Keratinocyte (primary cell): ENCODE data around the gene ID1. TPM values are rescaled to one million over a fixed set of nuclear protein-coding genes. Genes with fewer than 3 reads are reported as not detected.

Experiments
- DNase-seq: peaks from one replicate; pipeline ENCODE4 v3.0.0-alpha.2; 2011; ENCODE audit warnings: low read depth, missing footprints, low spot score
- FAIRE-seq: peaks from 2 replicates; lab custom pipeline; 2011; peaks lifted over from hg19 to GRCh38; lab: Jason Lieb, UNC
- H2AFZ ChIP-seq: 2 replicates; pipeline ENCODE4 v1.6.0; 2012; ENCODE audit warnings: low read length, control low read depth, inconsistent platforms; ENCODE audit not compliant: control insufficient read depth
- H3K27ac ChIP-seq: 2 replicates; pipeline ENCODE4 v1.5.1; 2011; ENCODE audit warnings: low read length; ENCODE audit not compliant: control insufficient read depth, insufficient read depth
- H3K27me3 ChIP-seq: 3 replicates; pipeline ENCODE4 v1.6.0; 2011; ENCODE audit warnings: low read length; ENCODE audit not compliant: control insufficient read depth, insufficient read depth; ENCODE audit errors: extremely low read depth
- H3K36me3 ChIP-seq, 2 experiments: 2 replicates in 1 of 2; 3 replicates in 1 of 2; pipeline ENCODE4 v1.5.1; 2011; ENCODE audit warnings: low read length in 2 of 2, mild to moderate bottlenecking in 1 of 2; ENCODE audit not compliant: control insufficient read depth in 2 of 2, insufficient read depth in 2 of 2; ENCODE audit errors: extremely low read depth in 1 of 2
- H3K4me1 ChIP-seq: 3 replicates; pipeline ENCODE4 v1.5.1; 2011; ENCODE audit warnings: low read length; ENCODE audit not compliant: control insufficient read depth, insufficient read depth; ENCODE audit errors: extremely low read depth
- H3K4me2 ChIP-seq: 3 replicates; pipeline ENCODE4 v1.6.0; 2011; ENCODE audit warnings: low read depth, low read length; ENCODE audit not compliant: control insufficient read depth, insufficient read depth; ENCODE audit errors: extremely low read depth
- H3K4me3 ChIP-seq, 3 experiments: fragments of 200-600 bp in 1 of 3; sonication (generic) in 1 of 3; 2 replicates in 2 of 3; 3 replicates in 1 of 3; pipeline ENCODE4 v1.5.1; 2011 to 2016; ENCODE audit warnings: low read length in 3 of 3, mild to moderate bottlenecking in 3 of 3, control low read depth in 2 of 3, inconsistent platforms in 1 of 3, low read depth in 1 of 3, mixed read lengths in 1 of 3, mixed run types in 1 of 3, moderate library complexity in 1 of 3; ENCODE audit not compliant: control insufficient read depth in 2 of 3, insufficient read depth in 2 of 3; ENCODE audit errors: extremely low read depth in 1 of 3
- H3K79me2 ChIP-seq: 2 replicates; pipeline ENCODE4 v1.6.0; 2012; ENCODE audit warnings: low read length; ENCODE audit not compliant: control insufficient read depth, insufficient read depth
- H3K9ac ChIP-seq: 3 replicates; pipeline ENCODE4 v1.6.0; 2011; ENCODE audit warnings: low read length; ENCODE audit not compliant: control insufficient read depth, insufficient read depth; ENCODE audit errors: extremely low read depth
- H3K9me1 ChIP-seq: 3 replicates; pipeline ENCODE4 v1.6.0; 2011; ENCODE audit warnings: low read length; ENCODE audit not compliant: control insufficient read depth, insufficient read depth; ENCODE audit errors: extremely low read depth
- H3K9me3 ChIP-seq: 2 replicates; pipeline ENCODE4 v1.5.1; 2012; ENCODE audit warnings: low read depth, low read length; ENCODE audit not compliant: control insufficient read depth
- H4K20me1 ChIP-seq: 3 replicates; pipeline ENCODE4 v1.6.0; 2011; ENCODE audit warnings: low read length; ENCODE audit not compliant: control insufficient read depth, insufficient read depth; ENCODE audit errors: extremely low read depth
- EZH2 ChIP-seq: IDR thresholded peaks from one replicate; pipeline ENCODE4 v1.6.1; 2012; ENCODE audit warnings: inconsistent platforms, mild to moderate bottlenecking, low read length, moderate library complexity
- dilution Hi-C: fragments of 300-500 bp; cut with MboI; formaldehyde crosslinking; loops from one replicate; pipeline ENCODE4 v1.7.0; 2020; ENCODE audit warnings: low sequenced_read_pairs; ENCODE audit not compliant: extremely low pct_ligation_motif_present
- polyA plus RNA-seq, 5 experiments: library from polyadenylated mRNA; depleted of rRNA in 3 of 5; stranded (reverse) in 3 of 5; stranded (forward) in 1 of 5; unstranded in 1 of 5; fragments of >200 nt; gene quantifications; 1 replicate in 1 of 5; 2 replicates in 3 of 5; 3 replicates in 1 of 5; pipeline versions ENCODE4 v1.2.1 to v1.2.3, GENCODE V29; 2011 to 2012; ENCODE audit warnings: missing spikeins in 2 of 5, low read depth in 1 of 5, low replicate concordance in 1 of 5
- TF ChIP-seq, protein P1 (sequence below), 3 experiments: IDR thresholded peaks in 1 of 3; conservative IDR thresholded peaks in 1 of 3; optimal IDR thresholded peaks in 1 of 3; 2 replicates in 2 of 3; 3 replicates in 1 of 3; pipeline versions ENCODE3 to v1.5.1; 2011; ENCODE audit warnings: low read length in 3 of 3, mild to moderate bottlenecking in 3 of 3, moderate library complexity in 2 of 3, control low read depth in 1 of 3, inconsistent platforms in 1 of 3; ENCODE audit not compliant: insufficient read depth in 2 of 3; ENCODE audit errors: extremely low read depth in 1 of 3

ID1 gene
- polyA plus RNA-seq, 1 donor (not counting 4 experiments of a cell fraction or from before 2014, with no cell fraction given): 24.4 TPM

DNA sequence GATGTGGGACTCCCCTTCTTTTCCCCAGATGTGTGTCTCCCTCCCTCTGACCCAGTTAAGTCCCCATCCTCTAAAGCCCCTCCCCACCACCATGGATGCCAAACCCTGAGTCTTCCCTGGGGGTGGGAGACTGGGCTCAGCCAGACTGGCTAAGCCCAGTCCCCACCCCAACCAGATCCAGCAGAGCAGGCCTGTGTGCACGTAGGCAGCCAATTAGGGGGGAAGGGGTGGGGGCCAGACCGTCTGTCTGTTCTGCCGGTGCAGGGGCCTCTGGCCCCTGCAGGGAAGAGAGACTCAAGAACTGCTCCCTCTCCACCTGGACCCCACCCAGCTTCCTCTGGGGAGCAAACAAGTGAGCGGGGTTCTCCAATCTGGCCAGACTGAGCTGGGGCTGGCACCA, 33.2 kb downstream of the ID1 start:
- Histone ChIP-seq H3K4me1 (no peaks in the 10 kb centered on the region), H3K27me3 (peaks cover 19% of the 10 kb centered on the region), H3K27ac (no peak overlapping the region), H3K9me1 (no peaks in the 10 kb centered on the region), H3K4me2 (no peak overlapping the region), H3K9ac (no peak overlapping the region), H3K79me2 (no peaks in the 10 kb centered on the region), H3K36me3 (no peaks in the 10 kb centered on the region), H3K9me3 (no peaks in the 10 kb centered on the region), H2AFZ (no peak overlapping the region), H3K4me3 (no peak overlapping the region), H4K20me1 (no peaks in the 10 kb centered on the region)
- no peak for DNase-seq
- TF ChIP-seq EZH2: no peak
- TF ChIP-seq, protein P1, sequence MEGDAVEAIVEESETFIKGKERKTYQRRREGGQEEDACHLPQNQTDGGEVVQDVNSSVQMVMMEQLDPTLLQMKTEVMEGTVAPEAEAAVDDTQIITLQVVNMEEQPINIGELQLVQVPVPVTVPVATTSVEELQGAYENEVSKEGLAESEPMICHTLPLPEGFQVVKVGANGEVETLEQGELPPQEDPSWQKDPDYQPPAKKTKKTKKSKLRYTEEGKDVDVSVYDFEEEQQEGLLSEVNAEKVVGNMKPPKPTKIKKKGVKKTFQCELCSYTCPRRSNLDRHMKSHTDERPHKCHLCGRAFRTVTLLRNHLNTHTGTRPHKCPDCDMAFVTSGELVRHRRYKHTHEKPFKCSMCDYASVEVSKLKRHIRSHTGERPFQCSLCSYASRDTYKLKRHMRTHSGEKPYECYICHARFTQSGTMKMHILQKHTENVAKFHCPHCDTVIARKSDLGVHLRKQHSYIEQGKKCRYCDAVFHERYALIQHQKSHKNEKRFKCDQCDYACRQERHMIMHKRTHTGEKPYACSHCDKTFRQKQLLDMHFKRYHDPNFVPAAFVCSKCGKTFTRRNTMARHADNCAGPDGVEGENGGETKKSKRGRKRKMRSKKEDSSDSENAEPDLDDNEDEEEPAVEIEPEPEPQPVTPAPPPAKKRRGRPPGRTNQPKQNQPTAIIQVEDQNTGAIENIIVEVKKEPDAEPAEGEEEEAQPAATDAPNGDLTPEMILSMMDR (optimal IDR thresholded peaks at IDR 0.05 in 1 of 3, IDR thresholded peaks at IDR 0.05 in 1 of 3, conservative IDR thresholded peaks at IDR 0.05 in 1 of 3; ENCODE audit: extremely low read depth in 1 of 3, insufficient read depth in 2 of 3, low read length in 3 of 3): no peak
- dilution Hi-C loops: no loop called here
- FAIRE-seq: no peak

DNA sequence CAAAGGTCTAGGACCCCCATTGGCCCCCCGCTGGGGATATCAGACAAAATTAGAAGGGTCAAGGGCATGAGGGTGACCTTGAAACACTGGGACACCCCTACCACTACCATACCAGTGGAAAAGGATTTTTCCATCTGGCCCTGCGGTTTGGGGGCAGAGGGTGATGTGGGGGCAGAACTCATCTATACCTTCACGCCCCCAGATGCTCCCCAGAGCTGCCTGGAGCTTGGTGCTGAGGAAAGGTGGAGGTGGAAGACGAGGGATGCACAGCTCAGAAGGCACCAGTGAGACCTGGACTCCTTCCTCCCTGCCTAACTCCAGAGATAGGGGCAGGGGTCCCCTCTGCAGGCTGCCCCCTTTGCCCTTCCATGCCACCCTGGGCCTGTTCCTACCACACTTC, 33.7 kb downstream of the ID1 start:
- H3K79me2 ChIP-seq: no peaks in the 10 kb centered on the region
- DNase-seq (no peak), FAIRE-seq (no peak)
- H2AFZ ChIP-seq: no peak overlapping the region
- TF ChIP-seq, protein P1 (optimal IDR thresholded peaks at IDR 0.05 in 1 of 3, IDR thresholded peaks at IDR 0.05 in 1 of 3, conservative IDR thresholded peaks at IDR 0.05 in 1 of 3; ENCODE audit: extremely low read depth in 1 of 3, insufficient read depth in 2 of 3, low read length in 3 of 3): no peak
- TF ChIP-seq EZH2: no peak
- no peaks in the 10 kb centered on the region for H3K9me1 ChIP-seq
- no peaks in the 10 kb centered on the region for H4K20me1 ChIP-seq
- no peak overlapping the region for H3K27ac ChIP-seq
- no peaks in the 10 kb centered on the region for H3K9me3 ChIP-seq
- H3K36me3 ChIP-seq: no peaks in the 10 kb centered on the region
- dilution Hi-C loops: no loop called here
- peaks cover 19% of the 10 kb centered on the region for H3K27me3 ChIP-seq
- no peaks in the 10 kb centered on the region for H3K4me1 ChIP-seq
- H3K4me2 ChIP-seq: no peak overlapping the region
- no peak overlapping the region for H3K4me3 ChIP-seq
- H3K9ac ChIP-seq: no peak overlapping the region
